ENCODE data around the gene GALE. TPM values are rescaled to one million over a fixed set of nuclear protein-coding genes. Genes with fewer than 3 reads are reported as not detected.

GALE gene
- total RNA-seq, 1 donor from 2014 or later: 47.2 TPM

- no peaks in the 10 kb centered on the region for H3K36me3 Mint-ChIP-seq (ENCODE audit: low read depth)
- peaks cover 2% of the 10 kb centered on the region for H3K27me3 Mint-ChIP-seq (ENCODE audit: low read depth)
- no peak overlapping the region for H3K27ac Mint-ChIP-seq (ENCODE audit: unreplicated experiment)
- no peaks in the 10 kb centered on the region for H3K9me3 Mint-ChIP-seq
- DNase-seq (ENCODE audit: low read depth, low spot score): no peak
- H3K4me3 Mint-ChIP-seq: peak overlapping the region; percentile 97
- no peak for TF ChIP-seq CTCF (conservative IDR thresholded peaks at IDR 0.05)
- peaks cover 18% of the 10 kb centered on the region for H3K4me1 Mint-ChIP-seq
Measured at GRCh38 chr1:23801876-23802275, 1.3 kb upstream of the GALE start.

- Mint-ChIP-seq H3K9me3 (no peaks in the 10 kb centered on the region), H3K4me1 (peaks cover 18% of the 10 kb centered on the region), H3K4me3 (peak overlapping the region; percentile 97), H3K27ac (ENCODE audit: unreplicated experiment) (peak overlapping the region; percentile 71), H3K27me3 (ENCODE audit: low read depth) (peaks cover 2% of the 10 kb centered on the region), H3K36me3 (ENCODE audit: low read depth) (no peaks in the 10 kb centered on the region)
- TF ChIP-seq CTCF (conservative IDR thresholded peaks at IDR 0.05): no peak
- no peak for DNase-seq (ENCODE audit: low read depth, low spot score)
Measured at GRCh38 chr1:23801338-23801748, 789 bp upstream of the GALE start.

- DNase-seq (ENCODE audit: low read depth, low spot score): no peak
- H3K4me3 Mint-ChIP-seq: peak overlapping the region; percentile 97
- H3K27ac Mint-ChIP-seq (ENCODE audit: unreplicated experiment): peak overlapping the region; percentile 97
- H3K4me1 Mint-ChIP-seq: peaks cover 18% of the 10 kb centered on the region
- TF ChIP-seq CTCF (conservative IDR thresholded peaks at IDR 0.05): no peak
- no peaks in the 10 kb centered on the region for H3K36me3 Mint-ChIP-seq (ENCODE audit: low read depth)
- H3K27me3 Mint-ChIP-seq (ENCODE audit: low read depth): peaks cover 2% of the 10 kb centered on the region
- H3K9me3 Mint-ChIP-seq: no peaks in the 10 kb centered on the region
Measured at GRCh38 chr1:23799570-23800399, 769 bp downstream of the GALE start.

GRCh38 chr1:23799255-23799569 lies 1.3 kb downstream of the GALE start:
- H3K36me3 Mint-ChIP-seq (ENCODE audit: low read depth): no peaks in the 10 kb centered on the region
- H3K9me3 Mint-ChIP-seq: no peaks in the 10 kb centered on the region
- peaks cover 17% of the 10 kb centered on the region for H3K4me1 Mint-ChIP-seq
- no peak for TF ChIP-seq CTCF (conservative IDR thresholded peaks at IDR 0.05)
- peaks cover 2% of the 10 kb centered on the region for H3K27me3 Mint-ChIP-seq (ENCODE audit: low read depth)
- H3K27ac Mint-ChIP-seq (ENCODE audit: unreplicated experiment): no peak overlapping the region
- H3K4me3 Mint-ChIP-seq: peak overlapping the region; percentile 97
- no peak for DNase-seq (ENCODE audit: low read depth, low spot score)

GRCh38 chr1:23798662-23799142 lies 1.9 kb downstream of the GALE start:
- Mint-ChIP-seq H3K27ac (ENCODE audit: unreplicated experiment) (no peak overlapping the region), H3K9me3 (no peaks in the 10 kb centered on the region), H3K4me3 (peak overlapping the region; percentile 97), H3K36me3 (ENCODE audit: low read depth) (no peaks in the 10 kb centered on the region), H3K4me1 (peaks cover 11% of the 10 kb centered on the region), H3K27me3 (ENCODE audit: low read depth) (peaks cover 2% of the 10 kb centered on the region)
- DNase-seq (ENCODE audit: low read depth, low spot score): no peak
- TF ChIP-seq CTCF (conservative IDR thresholded peaks at IDR 0.05): peak; percentile 18
